Stimulated activated CD8-positive, alpha-beta memory T cell treated with anti-CD3 and anti-CD28 coated beads, Interleukin-7, amount 100 ng/mL, for 24 hours (primary cell): Measurements from ENCODE around the gene COL20A1.
"Not testable (repeated sequence)": the region's sequence is repeated elsewhere in the genome, so short reads cannot be mapped to it uniquely, and the experiment has no call there.

Experiments
- DNase-seq: peaks from one replicate; pipeline ENCODE4 v3.0.0-alpha.2; 2020; ENCODE audit warnings: low read depth

Gene COL20A1

DNA sequence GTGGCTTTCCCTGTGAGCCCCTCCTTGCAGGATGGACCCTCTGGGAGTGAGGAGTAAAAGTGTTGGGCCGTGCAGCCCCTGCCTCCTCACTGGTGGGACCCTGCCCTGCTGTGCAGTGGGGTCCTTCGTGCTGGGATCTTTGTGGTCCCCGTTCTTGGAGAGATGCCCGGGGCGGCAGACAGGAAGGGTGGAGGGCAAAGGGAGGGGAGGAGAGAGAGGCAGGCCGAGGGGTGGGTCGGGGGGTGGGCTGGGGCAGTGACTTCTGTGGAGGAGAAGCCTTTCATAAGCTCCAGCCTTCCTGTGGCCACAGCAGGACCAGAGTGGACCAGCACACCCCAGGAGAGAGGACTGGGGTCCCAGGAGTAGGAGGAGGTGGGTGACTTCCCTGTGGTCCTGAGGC, at the start of gene COL20A1:
TSS of gene COL20A1 (plus strand) at position 283 of the 400 bp plus-strand sequence. CDS start 1,922 bp downstream, outside the sequence.
- no peak for DNase-seq

DNA sequence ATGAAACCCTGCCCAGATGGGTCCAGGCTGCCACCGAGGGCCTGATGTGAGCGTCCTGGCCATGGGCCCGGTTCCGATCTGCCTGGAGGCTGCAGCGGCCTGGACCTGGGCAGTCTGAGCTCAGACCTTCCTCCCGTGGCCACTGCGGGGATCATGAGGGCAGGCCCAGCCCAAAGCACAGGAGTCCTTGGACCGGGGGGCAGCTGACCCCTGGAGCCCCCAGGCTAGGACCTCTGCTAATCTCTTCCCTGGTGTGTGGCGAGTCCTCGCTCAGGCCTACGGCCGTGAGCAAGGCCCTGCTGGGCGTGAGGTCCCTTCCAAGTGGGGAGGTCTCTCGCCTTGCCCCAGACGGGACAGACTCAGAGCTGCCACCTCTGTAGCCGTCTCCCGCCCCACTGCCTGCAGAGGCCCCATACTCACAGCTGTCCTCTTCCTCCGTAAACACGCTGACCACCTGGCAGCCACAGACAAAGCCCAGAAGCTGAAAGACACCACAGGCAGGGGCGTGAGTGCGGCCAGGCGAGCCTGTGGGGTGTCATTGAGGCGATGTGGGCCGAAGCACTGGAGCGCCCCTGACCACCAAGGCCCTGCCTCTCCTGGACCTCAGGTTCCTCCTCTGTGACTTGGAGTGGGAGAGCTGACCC, 49.3 kb upstream of the COL20A1 start:
- no peak for DNase-seq

DNA sequence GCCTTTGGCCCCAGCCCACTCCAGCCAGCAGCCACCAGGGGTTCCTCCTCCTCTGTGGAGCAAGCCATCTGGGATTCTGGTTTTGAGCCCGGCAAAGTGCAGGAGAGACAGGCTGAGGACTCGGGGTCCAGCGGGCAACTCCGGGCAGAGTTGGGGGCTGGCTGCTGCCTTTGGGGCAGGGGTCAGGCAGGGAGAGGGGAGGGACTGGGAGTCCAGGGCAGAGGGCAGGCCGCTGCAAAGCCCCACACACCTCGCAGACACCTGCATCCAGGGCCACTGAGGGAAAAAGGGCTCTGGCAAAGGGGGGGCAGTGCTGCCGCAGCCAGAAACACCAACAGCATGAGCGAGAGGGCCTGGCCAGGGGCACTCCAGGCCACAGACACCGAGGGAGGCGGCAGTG, 48.5 kb upstream of the COL20A1 start:
- no peak for DNase-seq

DNA sequence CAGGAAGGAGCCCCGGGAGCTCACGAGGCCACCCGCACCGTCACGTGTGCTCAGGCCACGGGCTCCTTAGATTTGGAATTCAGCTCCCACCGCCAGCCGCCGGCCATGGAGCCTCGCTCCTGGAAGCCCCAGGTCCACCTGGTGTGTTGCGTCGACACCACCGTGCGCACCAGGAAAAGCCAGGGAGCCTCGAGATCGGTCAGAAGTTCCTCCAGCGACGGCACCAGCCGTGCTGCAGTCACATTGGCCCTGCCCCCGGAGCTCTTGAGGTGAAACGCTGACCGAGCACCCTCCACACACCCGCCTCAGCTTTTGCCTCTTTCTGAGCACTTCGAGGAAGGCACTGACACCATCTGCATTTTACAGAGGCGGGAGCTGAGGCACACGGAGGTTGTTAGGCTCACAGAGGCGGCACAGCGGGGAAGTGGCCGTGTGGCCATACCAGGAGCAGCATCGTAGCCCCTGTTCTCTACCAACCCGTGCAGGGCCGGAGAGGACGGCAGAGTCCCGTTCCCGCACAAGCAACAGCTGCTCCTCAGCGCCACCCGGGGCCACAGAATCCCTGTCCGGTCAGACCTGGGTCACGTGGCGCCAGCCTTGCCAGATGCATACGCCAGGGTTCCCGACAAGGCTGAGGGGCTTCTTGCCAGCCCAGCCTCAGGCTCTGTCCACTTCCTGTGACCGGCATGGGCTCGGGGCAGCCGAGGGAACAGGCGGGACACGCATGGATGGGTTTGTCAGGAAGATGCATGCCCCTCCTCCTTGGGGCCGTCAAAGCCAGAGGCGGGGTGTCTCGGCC, 46.3 kb upstream of the COL20A1 start:
- DNase-seq: no peak

DNA sequence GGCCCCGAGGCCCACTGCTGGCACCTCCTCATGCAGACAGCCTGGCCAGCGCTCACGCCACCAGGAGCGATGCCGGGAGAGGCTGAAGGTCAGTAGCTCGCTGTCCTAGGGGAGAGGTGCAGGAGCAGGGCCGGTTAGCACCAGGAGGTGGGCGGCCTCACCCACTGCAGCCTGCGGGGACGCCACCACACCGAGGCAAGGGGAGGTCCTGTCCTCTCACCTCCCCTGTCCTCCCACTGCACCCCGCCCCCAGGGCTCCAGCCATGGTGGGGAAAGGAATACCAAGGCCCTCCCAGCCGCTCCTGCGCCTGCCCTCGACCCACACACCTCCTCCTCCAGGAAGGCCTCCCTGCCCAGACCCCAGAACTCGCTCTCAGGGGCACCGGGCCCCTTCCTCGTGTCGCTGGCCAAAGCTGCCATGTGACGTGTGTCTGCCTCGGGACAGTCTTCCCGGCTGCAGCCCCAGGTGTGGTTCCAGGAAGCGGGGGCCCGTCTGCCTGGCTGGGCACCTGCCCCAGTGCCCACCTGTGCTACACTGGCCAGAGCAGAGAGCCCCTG, 45.2 kb upstream of the COL20A1 start:
- no peak for DNase-seq

DNA sequence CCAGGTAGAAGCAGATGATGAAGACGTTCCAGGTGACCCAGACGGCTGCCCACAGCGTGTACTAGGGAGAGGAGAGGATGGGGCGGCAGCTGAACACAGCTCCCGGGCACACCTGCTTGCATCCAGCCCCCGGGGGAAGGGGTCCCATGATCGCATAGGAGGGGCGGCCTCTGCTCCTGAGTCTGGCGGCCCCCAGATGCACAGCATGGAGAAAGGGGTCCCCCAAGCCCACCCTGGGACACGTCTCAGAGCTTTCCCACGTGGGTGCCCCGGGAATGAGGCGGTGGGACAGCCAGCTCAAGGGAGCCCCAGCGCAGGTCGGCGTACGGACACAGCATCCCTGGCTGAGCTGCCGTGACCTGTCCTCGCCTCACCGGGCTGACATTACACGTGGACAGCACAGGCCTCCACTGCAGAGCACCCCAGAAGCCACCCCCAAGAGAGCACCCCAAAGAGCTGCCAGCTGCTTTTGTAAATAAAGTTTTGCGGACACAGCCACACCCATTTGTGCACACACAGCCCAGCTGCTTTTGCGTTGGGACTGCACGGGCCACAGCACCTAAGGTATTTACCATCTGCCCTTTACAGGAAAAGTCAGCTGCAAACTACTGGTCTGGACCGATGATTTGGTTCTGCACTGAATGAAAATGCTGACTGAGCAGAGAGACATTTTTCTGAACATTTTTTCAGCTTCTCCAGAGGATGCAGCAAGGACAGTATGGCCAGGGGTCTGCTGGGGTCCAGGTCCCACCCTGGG, 44.0 kb upstream of the COL20A1 start:
- DNase-seq: no peak

DNA sequence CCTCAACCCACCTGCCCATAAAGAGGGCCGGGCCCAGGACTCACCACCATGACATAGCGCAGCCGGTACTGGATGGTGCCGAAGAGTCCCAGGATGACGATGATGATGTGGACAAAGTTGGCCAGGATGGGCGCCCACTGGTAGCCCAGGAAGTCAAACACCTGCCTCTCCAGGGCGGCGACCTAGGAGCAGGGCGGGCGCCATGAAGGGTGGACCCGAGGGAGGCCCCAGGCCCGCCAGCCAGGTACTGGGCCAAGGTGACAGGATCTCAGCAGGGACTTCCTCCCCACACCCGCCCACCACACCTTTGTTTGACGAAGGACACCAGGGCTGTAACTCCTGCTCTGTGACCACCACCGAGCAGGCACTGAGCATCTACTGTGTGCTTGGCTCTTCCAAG, 43.1 kb upstream of the COL20A1 start:
- DNase-seq: no peak

DNA sequence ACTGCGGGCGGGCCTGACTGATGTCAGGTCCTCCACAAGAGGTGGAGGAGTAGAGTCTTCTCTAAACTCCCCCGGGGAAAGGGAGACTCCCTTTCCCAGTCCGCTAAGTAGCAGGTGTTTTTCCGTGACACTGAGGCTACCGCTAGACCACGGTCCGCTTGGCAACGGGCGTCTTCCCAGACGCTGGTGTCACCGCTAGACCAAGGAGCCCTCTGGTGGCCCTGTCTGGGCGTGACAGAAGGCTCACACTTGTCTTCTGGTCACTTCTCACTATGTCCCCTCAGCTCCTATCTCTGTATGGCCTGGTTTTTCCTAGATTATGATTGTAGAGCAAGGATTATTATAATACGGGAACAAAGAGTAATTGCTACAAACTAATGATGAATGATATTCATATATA, 41.6 kb upstream of the COL20A1 start:
- DNase-seq: not testable (repeated sequence)

DNA sequence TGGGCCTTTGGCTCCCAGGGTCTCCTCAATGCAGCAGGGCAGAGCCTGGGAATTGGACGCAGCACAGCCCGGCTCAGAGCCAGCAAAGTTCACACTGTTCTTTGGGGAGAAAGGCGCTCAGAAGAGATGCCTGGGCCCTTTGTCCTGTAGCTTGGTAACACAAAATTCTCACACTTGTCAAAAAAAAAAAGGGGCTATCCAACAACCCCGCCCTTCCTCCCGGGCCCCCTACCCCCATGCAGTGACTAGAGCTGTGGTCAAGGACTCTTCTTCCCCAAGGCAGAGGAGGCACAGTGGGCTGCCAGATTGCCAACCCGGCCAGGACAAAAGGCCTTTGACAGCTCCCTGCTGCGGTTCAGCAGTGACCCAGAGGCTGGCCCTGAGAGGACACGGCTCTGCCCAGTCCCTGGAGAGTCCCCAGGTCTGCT, 40.7 kb upstream of the COL20A1 start:
- DNase-seq: no peak

DNA sequence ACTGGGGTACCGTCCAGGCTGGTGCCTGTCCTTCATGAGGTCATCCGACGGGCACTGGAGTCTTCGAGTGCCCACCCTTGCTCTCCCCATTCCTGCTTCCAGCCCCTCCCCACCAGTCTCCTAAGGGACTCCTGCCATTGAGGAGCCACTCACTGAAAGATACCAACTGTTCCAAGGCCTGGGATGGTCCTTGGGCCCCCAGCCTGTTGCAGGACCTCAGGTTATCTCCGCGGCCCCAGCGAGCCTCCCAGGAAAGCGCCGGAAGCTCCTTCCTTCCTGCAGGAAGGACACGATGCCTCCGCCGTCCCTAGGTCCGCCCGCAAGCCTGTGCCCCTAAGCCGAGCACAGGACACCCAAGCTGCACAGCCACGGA, 39.9 kb upstream of the COL20A1 start:
- no peak for DNase-seq

DNA sequence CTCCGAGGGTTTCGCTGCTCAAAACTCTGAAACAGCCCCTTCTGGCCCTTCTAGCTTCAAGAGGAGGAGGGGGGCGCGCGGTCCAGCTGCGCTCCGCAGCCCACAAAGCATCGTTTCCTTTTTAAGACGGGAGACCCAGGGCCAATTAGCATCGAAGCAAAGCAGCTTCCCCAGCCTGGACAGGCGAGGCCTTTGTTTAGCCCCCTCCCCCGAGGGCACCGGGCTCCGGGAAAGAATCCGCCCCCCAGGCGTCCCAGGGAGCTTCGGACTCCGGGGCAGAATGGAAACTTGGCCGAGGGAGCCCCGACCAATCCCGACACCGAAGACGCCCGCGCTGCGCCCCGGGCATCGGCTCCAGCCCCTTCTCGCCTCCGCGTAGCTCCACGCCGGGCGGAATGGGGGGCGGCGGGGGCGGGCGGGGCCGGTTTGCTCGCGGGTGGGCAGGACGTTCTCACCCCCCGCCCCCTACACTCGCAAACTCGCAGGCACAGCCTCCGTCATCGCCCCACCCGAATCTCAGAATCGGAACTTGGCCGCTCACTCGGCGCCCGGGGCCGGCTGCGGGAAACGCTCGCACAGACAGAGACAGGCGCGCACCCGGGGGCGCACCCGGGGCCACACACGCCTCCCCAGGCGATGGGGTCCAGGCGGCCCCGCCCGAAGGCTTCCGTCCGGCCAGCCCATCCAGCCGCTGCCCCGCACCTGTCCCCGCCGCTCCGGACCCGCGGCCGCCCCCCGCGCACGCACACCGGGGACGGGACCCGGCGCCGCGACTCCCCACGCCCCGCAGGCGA, 39.4 kb upstream of the COL20A1 start:
- no peak for DNase-seq

DNA sequence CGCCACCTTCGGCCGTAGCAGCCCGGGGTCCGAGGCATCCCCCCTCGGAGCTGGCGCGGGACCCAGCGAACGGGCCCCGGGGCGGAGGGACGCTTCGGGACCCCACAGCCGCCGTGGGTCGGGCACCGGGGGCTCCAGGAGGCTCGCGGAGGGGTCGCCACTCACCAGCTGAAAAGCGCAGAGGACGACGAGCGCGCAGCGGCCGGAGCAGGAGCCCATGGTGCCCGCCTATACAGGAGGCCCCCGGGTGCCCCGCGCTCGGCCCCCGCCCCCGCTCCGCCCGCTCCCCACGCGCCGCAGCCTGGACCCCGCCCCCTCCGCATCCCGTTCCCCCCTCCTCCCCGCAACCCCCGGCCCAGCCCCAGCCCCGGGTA, 38.8 kb upstream of the COL20A1 start, which contains the start of gene NKAIN4:
TSS of gene NKAIN4 (minus strand) at position 232 of the 374 bp plus-strand sequence. CDS start at position 219, 13 bp downstream.
- DNase-seq: no peak

DNA sequence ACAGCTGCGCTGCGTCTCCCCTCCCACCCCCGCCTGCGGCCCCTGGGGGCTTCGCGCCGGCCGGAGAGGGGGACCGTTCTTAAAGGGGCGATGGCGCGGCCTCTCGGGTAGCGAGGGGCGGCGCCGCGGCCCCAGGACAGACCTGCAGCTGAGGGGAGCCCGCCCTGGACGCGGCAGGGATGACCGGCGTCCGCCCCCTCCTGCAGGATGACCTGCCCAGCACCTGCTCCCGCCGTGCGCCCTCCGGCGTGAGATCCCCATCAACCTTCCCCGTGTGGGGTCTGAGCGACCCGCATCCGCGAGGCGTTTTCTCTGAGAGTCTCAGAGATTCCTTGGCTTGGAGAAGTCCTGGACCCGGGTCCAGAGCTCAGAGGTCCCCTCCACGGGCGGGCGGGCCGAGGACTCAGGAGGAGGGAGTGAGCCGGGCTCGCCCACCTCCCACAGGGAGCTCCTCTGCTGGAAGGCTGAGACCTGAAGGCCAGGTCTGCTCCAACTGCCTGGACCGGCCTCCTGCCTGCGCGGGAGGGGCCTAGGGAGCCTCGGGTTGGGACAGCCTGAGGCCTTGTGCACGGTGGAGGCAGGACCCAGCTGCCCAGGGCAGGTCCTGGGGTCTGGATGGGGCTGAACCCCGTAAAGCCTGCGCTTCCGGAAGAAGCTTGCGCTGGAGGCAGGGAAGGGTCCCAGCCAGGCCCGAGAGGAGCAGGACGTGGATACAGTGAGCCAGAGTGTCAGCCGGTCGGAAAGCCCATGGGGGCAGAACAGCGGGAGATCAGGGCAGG, 38.2 kb upstream of the COL20A1 start:
- no peak for DNase-seq

DNA sequence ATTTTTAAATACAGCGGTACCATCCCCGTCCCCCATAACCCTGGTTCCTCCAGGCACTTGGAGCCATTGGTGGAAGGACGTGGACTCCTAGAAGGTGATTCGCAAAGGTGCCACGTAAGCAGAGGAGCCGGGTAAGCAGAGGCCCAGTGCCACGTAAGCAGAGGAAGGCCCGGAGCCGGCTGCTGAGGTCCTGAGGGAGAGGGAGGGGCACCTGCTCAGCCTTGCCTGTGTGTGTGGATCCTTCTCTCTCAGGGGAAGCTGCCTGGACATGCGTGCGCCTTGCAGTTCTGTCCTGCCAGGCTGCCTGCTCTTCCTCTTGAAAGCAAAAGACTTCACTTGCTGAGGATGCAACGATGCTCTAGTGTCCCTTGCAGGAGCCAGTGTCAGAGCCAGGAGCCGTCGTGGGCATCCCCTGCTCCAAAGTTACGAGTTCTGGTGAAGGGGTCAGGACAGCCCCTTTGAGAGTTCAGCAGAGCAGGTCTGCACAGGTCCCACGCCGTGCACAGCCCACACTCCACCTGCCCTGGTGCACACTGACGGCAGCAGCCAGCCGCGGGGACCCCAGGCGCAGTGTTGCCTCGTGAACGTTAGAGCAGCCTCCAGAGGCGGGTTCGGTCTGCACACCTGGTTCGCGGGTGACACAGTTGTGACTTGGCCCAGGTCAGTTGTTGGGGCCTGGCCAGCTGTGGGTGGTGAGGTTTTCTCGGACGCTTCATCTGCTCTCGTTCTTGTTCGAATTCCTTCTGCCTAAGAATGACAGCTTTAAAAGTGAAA, 36.9 kb upstream of the COL20A1 start:
- no peak for DNase-seq

DNA sequence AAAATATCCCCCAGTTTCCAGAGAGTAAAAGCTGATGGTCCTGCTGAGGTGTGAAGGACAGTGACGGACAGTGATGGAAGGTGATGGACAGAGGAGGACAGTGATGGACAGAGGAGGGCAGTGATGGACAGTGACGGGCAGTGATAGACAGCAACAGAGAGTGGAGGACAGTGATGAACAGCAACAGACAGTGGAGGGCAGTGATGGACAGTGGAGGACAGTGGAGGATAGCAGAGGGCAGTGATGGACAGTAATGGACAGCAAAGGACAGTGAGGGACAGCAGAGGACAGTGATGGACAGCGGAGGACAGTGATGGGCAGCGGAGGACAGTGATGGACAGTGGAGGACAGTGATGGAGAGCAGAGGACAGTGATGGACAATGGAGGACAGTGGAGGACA, 36.0 kb upstream of the COL20A1 start:
- DNase-seq: no peak

DNA sequence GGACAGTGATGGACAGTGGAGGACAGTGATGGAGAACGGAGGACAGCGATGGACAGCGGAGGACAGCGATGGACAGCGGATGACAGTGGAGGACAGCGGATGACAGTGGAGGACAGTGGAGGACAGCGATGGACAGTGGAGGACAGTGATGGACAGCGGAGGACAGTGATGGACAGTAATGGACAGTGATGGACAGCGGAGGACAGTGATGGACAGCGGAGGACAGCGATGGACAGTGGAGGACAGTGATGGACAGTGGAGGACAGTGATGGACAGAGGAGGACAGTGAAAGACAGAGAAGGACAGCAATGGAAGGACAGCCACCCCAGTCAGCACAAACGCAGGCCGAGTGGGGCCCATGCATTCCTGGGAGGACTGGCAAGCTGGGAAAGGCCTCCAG, 35.4 kb upstream of the COL20A1 start:
- no peak for DNase-seq

DNA sequence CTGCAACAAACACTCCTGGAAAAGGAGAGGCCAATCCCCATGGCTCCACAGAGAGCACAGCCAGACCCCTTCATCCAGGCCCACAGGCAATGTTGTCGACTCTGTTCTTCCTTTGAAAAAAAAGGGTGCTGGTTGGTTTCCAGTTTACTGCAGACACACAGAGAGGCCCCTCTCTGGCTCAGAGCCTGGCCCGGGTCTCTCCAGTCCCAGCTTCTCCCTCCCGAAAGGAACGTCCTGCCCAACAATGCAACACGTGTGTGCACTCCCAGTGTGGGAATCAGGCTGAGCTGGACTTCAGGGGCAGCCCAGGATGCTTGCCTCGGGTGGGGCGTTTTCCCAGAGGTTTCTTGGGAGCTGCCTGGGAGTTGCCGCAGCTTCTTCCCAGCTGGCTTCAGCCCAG, 34.2 kb upstream of the COL20A1 start:
- no peak for DNase-seq

DNA sequence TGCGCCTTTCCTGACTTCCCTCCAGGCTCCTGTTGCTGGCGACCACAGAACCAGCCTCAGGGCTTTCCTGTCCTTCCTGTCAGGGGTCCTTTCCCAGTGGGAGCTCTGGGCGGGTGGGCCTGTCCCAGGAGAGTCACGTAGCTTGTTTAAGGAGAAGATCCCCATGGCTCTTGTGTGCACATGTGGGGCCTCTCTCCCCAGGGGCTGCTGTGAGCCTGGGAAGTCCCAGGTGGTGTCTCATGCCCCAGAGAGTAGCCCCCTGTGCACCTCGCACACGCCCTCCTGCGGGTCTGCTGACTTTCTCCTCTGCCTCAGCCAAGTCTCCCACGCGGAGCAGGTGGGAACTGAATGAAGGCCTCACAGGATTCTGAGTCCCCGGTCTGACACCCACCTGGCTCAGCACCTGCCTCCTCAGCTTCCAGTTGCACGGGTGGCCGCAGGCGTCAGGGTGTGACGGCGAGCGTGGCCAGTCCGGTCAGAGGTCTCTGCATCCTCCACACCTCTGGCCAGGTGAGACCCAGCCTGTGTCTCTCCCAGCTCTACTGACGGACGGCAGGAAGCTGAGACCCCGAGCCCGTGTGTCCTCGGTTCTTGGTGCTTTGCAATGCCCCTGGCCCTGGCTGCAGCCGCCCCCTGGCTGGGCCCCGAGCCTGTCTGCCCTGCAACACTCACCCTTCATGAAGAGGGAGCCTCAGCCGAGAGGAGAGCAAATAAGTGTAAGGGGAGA, 33.1 kb upstream of the COL20A1 start:
- DNase-seq: no peak

DNA sequence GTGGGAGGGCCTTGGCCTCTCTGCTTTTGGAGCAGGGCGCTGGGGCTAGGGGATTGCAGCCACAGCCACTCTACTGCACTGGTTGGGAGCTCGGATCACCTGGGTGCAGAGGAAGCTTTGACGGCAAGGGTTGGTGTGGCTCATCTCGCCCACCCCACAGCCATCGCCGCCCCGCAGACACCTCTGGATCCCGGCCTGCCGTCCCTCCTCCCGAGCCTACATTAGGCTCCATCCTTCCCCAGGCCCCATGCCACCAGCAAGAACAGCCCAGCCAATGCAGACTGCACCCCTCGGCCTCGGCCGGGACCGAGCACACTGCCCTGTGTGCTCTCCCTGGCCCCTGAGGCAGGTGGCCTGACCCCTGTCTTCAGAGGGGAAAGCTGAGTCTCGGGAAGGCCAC, 32.5 kb upstream of the COL20A1 start:
- DNase-seq: no peak
